Liver (tissue), 9 donors: ENCODE data around the gene VPS72. TPM values are rescaled to one million over a fixed set of nuclear protein-coding genes. Genes with fewer than 3 reads are reported as not detected.

Experiments
- DNase-seq: peaks from one replicate; pipeline ENCODE4 v3.0.0-alpha.2; 2017; ENCODE audit warnings: low spot score
- H3K27ac ChIP-seq, 2 donors: one replicate each; pipeline ENCODE4 v1.7.0; 2013; ENCODE audit warnings: inconsistent platforms in 2 of 2, low read length in 2 of 2, control low read depth in 1 of 2, low read depth in 1 of 2, mild to moderate bottlenecking in 1 of 2
- H3K27me3 ChIP-seq, 4 donors: one replicate each; pipeline versions ENCODE4 v1.6.1 to v1.7.0; 2013; ENCODE audit warnings: low read length in 3 of 4, inconsistent platforms in 1 of 4, mild to moderate bottlenecking in 1 of 4, moderate library complexity in 1 of 4; ENCODE audit not compliant: control insufficient read depth in 4 of 4, insufficient read depth in 4 of 4
- H3K36me3 ChIP-seq, 4 donors: one replicate each; pipeline versions ENCODE4 v1.6.1 to v1.7.0; 2013; ENCODE audit warnings: low read length in 3 of 4, mild to moderate bottlenecking in 3 of 4, low read depth in 1 of 4, moderate library complexity in 1 of 4; ENCODE audit not compliant: control insufficient read depth in 4 of 4, insufficient read depth in 3 of 4
- H3K4me1 ChIP-seq, 4 donors: one replicate each; pipeline versions ENCODE4 v1.6.1 to v1.7.0; 2013; ENCODE audit warnings: low read length in 3 of 4, mild to moderate bottlenecking in 3 of 4, moderate library complexity in 1 of 4; ENCODE audit not compliant: control insufficient read depth in 4 of 4, insufficient read depth in 4 of 4
- H3K4me3 ChIP-seq, 3 donors: one replicate each; pipeline versions ENCODE4 v1.6.1 to v1.7.0; 2013; ENCODE audit warnings: low read length in 3 of 3, control low read depth in 1 of 3, low read depth in 1 of 3, mild to moderate bottlenecking in 1 of 3
- H3K9ac ChIP-seq, 2 donors: one replicate each; pipeline ENCODE4 v1.7.0; 2013; ENCODE audit warnings: low read length in 2 of 2, mild to moderate bottlenecking in 2 of 2, moderate library complexity in 2 of 2, control low read depth in 1 of 2, low read depth in 1 of 2
- H3K9me3 ChIP-seq, 4 donors: one replicate each; pipeline versions ENCODE4 v1.6.1 to v1.7.0; 2013; ENCODE audit warnings: low read length in 3 of 4; ENCODE audit not compliant: control insufficient read depth in 4 of 4
- EGR1 ChIP-seq, 2 donors: IDR thresholded peaks; 2 replicates each; pipeline ENCODE4 v1.6.1; 2016 to 2018; ENCODE audit warnings: antibody characterized with exemption in 2 of 2, low read depth in 2 of 2
- FOXA1 ChIP-seq: IDR thresholded peaks from 2 replicates; pipeline ENCODE4 v1.6.1; 2016; ENCODE audit warnings: antibody characterized with exemption
- GABPA ChIP-seq, 2 donors: IDR thresholded peaks in 1 of 2; conservative IDR thresholded peaks in 1 of 2; 2 replicates each; pipeline ENCODE4 v1.6.1; 2016; ENCODE audit warnings: antibody characterized with exemption in 2 of 2, mild to moderate bottlenecking in 1 of 2, moderate library complexity in 1 of 2
- HNF4A ChIP-seq, 2 donors: conservative IDR thresholded peaks; 2 replicates each; pipeline ENCODE4 v1.6.1; 2016; ENCODE audit warnings: antibody characterized with exemption in 2 of 2, mild to moderate bottlenecking in 2 of 2
- HNF4G ChIP-seq: IDR thresholded peaks from 2 replicates; pipeline ENCODE4 v1.6.1; 2016; ENCODE audit warnings: antibody characterized with exemption
- JUND ChIP-seq, 2 donors: IDR thresholded peaks; 2 replicates each; pipeline ENCODE4 v1.6.1; 2016; ENCODE audit warnings: antibody characterized with exemption in 2 of 2
- NR2F2 ChIP-seq: IDR thresholded peaks from 2 replicates; pipeline ENCODE4 v1.6.1; 2016; ENCODE audit warnings: antibody characterized with exemption
- RAD21 ChIP-seq, 2 donors: IDR thresholded peaks; 2 replicates each; pipeline ENCODE4 v1.6.1; 2016; ENCODE audit warnings: antibody characterized with exemption in 2 of 2, mild to moderate bottlenecking in 2 of 2
- RXRA ChIP-seq, 2 donors: IDR thresholded peaks; 2 replicates each; pipeline ENCODE4 v1.6.1; 2017 to 2018; ENCODE audit warnings: antibody characterized with exemption in 2 of 2, mild to moderate bottlenecking in 1 of 2
- SP1 ChIP-seq: IDR thresholded peaks from 2 replicates; pipeline ENCODE4 v1.6.1; 2018; ENCODE audit warnings: antibody characterized with exemption, mild to moderate bottlenecking
- TAF1 ChIP-seq: conservative IDR thresholded peaks from 2 replicates; pipeline ENCODE4 v1.6.1; 2016; ENCODE audit warnings: antibody characterized with exemption, mild to moderate bottlenecking
- YY1 ChIP-seq: IDR thresholded peaks from 2 replicates; pipeline ENCODE4 v1.6.1; 2016; ENCODE audit warnings: antibody characterized with exemption, mild to moderate bottlenecking
- WGBS: extraction: QIAGEN DNeasy Blood & Tissue Kit; methylation state at CpG from one replicate; pipeline ENCODE4 v1.1.7; 2013; 5-methylcytosine and 5-hydroxymethylcytosine counted together
- polyA plus RNA-seq, 2 donors: library from polyadenylated mRNA; stranded (reverse) in 1 of 2; unstranded in 1 of 2; fragments of 200-250 nt in 1 of 2; fragments of >200 nt in 1 of 2; fragmentation: Nextera tagmentation in 1 of 2; extraction: Ambion mirVana in 1 of 2; gene quantifications; one replicate each; pipeline versions ENCODE4 v1.2.1 to v1.2.3, GENCODE V29; 2013 to 2015
- total RNA-seq, 2 donors: library from RNA; depleted of rRNA; stranded (reverse); fragments of >200 nt; gene quantifications; one replicate each; pipeline ENCODE4 v1.2.3, GENCODE V29; 2014
- TF ChIP-seq, protein P1 (sequence below): IDR thresholded peaks from 2 replicates; pipeline ENCODE4 v1.6.1; 2016; ENCODE audit warnings: antibody characterized with exemption
- TF ChIP-seq, protein P2 (sequence below): fragments of 150-350 bp; IDR thresholded peaks from 2 replicates; pipeline ENCODE4 v1.5.1; 2017; ENCODE audit warnings: improper control_type of control experiment, low read depth, low read length; ENCODE audit not compliant: missing input control
- TF ChIP-seq, protein P3 (sequence below): IDR thresholded peaks from 2 replicates; pipeline ENCODE4 v1.6.1; 2016; ENCODE audit warnings: antibody characterized with exemption
- TF ChIP-seq, protein P4 (sequence below): IDR thresholded peaks from 2 replicates; pipeline ENCODE4 v1.6.1; 2016; ENCODE audit warnings: antibody characterized with exemption, mild to moderate bottlenecking
- TF ChIP-seq, protein P5 (sequence below): IDR thresholded peaks from 2 replicates; pipeline ENCODE4 v1.6.1; 2016; ENCODE audit warnings: antibody characterized with exemption
- donor health status: healthy.
- donor health status: healthy.
- donor health status: healthy.
- donor health status: healthy.
- donor health status: healthy.

The VPS72 gene
- total and polyA plus RNA-seq, 4 donors, result 10.7 to 16.0 (median 11.9) TPM

DNA sequence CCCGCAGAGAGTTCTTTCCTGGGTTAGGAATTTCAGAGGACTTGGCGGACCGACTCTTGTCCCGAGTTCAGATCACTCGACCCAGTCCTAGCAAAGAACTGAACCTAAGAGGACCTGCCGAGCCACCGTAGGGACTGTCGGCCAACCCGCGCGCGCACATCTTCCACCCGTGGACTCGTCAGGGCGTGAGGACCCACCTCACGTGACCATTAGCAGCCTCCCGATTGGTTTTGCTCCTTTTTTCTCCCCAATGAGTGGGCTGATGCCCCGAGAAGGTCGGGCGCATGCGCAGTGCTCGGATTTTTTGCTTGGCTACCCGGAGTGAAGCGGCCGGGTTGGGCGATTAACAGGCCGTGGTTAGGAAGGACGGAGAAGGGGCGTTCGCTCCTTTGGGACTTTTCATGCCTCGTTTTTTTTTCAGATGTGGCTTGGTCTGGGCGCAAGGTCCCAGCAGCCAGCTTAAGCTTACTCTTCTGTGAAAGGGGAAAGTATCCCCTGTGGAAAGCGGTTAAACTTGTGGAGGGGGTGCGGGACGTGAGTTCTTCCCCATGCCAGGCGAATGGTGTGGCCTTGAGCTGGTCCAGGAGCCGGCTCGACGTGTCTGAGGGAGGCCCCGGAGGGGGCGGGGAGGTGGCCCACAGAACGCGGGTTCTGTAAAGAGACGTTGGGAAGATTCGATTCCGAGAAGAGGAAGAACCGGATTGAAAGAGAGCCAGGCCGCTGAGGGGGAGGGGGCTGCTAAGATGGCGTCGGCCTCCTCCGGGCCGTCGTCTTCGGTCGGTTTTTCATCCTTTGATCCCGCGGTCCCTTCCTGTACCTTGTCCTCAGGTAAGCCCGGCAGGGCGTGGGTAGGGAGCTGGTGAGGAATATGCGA is 8.5 kb upstream of the VPS72 start, which contains the start of gene PIP5K1A:
TSS of gene PIP5K1A (plus strand) at position 299 of the 874 bp plus-strand sequence. CDS start at position 744, 445 bp downstream.
- peak; percentile 97 for DNase-seq
- H3K9me3 ChIP-seq, result no peaks in the 10 kb centered on the region
- peak within 1 kb of the TSS; percentile 89 to 100 (median 96) for H3K4me3 ChIP-seq
- H3K27ac ChIP-seq, result peak within 1 kb of the TSS; percentile 61 to 90
- TF ChIP-seq HNF4G, result no peak
- peak; percentile 63 for TF ChIP-seq TAF1
- TF ChIP-seq, protein P1, sequence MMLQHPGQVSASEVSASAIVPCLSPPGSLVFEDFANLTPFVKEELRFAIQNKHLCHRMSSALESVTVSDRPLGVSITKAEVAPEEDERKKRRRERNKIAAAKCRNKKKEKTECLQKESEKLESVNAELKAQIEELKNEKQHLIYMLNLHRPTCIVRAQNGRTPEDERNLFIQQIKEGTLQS, result no peak
- TF ChIP-seq, protein P2, sequence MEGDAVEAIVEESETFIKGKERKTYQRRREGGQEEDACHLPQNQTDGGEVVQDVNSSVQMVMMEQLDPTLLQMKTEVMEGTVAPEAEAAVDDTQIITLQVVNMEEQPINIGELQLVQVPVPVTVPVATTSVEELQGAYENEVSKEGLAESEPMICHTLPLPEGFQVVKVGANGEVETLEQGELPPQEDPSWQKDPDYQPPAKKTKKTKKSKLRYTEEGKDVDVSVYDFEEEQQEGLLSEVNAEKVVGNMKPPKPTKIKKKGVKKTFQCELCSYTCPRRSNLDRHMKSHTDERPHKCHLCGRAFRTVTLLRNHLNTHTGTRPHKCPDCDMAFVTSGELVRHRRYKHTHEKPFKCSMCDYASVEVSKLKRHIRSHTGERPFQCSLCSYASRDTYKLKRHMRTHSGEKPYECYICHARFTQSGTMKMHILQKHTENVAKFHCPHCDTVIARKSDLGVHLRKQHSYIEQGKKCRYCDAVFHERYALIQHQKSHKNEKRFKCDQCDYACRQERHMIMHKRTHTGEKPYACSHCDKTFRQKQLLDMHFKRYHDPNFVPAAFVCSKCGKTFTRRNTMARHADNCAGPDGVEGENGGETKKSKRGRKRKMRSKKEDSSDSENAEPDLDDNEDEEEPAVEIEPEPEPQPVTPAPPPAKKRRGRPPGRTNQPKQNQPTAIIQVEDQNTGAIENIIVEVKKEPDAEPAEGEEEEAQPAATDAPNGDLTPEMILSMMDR, result no peak
- no peak for TF ChIP-seq JUND (IDR thresholded peaks at IDR 0.05)
- peak; percentile 63 to 72 for TF ChIP-seq RXRA (IDR thresholded peaks at IDR 0.05)
- TF ChIP-seq EGR1 (IDR thresholded peaks at IDR 0.05; ENCODE audit: low read depth in 2 of 2), result peak; percentile 60 to 68
- TF ChIP-seq GABPA (IDR thresholded peaks at IDR 0.05 in 1 of 2, conservative IDR thresholded peaks at IDR 0.05 in 1 of 2), result peak in 1 of 2 donors; percentile 40
- TF ChIP-seq, protein P3, sequence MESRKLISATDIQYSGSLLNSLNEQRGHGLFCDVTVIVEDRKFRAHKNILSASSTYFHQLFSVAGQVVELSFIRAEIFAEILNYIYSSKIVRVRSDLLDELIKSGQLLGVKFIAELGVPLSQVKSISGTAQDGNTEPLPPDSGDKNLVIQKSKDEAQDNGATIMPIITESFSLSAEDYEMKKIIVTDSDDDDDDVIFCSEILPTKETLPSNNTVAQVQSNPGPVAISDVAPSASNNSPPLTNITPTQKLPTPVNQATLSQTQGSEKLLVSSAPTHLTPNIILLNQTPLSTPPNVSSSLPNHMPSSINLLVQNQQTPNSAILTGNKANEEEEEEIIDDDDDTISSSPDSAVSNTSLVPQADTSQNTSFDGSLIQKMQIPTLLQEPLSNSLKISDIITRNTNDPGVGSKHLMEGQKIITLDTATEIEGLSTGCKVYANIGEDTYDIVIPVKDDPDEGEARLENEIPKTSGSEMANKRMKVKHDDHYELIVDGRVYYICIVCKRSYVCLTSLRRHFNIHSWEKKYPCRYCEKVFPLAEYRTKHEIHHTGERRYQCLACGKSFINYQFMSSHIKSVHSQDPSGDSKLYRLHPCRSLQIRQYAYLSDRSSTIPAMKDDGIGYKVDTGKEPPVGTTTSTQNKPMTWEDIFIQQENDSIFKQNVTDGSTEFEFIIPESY, result peak; percentile 87
- peak; percentile 70 for TF ChIP-seq NR2F2
- TF ChIP-seq YY1, result peak; percentile 82
- TF ChIP-seq HNF4A (conservative IDR thresholded peaks at IDR 0.05), result peak; percentile 40 to 73
- TF ChIP-seq RAD21 (IDR thresholded peaks at IDR 0.05), result peak; percentile 19 to 24
- TF ChIP-seq FOXA1, result no peak
- TF ChIP-seq, protein P4, sequence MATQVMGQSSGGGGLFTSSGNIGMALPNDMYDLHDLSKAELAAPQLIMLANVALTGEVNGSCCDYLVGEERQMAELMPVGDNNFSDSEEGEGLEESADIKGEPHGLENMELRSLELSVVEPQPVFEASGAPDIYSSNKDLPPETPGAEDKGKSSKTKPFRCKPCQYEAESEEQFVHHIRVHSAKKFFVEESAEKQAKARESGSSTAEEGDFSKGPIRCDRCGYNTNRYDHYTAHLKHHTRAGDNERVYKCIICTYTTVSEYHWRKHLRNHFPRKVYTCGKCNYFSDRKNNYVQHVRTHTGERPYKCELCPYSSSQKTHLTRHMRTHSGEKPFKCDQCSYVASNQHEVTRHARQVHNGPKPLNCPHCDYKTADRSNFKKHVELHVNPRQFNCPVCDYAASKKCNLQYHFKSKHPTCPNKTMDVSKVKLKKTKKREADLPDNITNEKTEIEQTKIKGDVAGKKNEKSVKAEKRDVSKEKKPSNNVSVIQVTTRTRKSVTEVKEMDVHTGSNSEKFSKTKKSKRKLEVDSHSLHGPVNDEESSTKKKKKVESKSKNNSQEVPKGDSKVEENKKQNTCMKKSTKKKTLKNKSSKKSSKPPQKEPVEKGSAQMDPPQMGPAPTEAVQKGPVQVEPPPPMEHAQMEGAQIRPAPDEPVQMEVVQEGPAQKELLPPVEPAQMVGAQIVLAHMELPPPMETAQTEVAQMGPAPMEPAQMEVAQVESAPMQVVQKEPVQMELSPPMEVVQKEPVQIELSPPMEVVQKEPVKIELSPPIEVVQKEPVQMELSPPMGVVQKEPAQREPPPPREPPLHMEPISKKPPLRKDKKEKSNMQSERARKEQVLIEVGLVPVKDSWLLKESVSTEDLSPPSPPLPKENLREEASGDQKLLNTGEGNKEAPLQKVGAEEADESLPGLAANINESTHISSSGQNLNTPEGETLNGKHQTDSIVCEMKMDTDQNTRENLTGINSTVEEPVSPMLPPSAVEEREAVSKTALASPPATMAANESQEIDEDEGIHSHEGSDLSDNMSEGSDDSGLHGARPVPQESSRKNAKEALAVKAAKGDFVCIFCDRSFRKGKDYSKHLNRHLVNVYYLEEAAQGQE, result peak; percentile 55
- peak; percentile 71 for TF ChIP-seq SP1
- TF ChIP-seq, protein P5, sequence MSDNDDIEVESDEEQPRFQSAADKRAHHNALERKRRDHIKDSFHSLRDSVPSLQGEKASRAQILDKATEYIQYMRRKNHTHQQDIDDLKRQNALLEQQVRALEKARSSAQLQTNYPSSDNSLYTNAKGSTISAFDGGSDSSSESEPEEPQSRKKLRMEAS, result peak; percentile 81
- peaks cover 3 to 24% (median 12%) of the 10 kb centered on the region in 4 donors for H3K4me1 ChIP-seq
- H3K36me3 ChIP-seq, result peaks cover 0 to 6% (median 3%) of the 10 kb centered on the region in 4 donors
- under 1% methylated on average over 60 of the region's 60 CpGs for WGBS
- H3K9ac ChIP-seq, result peak within 1 kb of the TSS; percentile 80 to 84
- no peaks in the 10 kb centered on the region for H3K27me3 ChIP-seq
